HG02870 (cell line): Measurements from ENCODE around the gene SDK1.

ENCODE experiments used
- ATAC-seq: cut with Tn5 transposase; IDR thresholded peaks from one replicate; pipeline ENCODE4 v1.9.1; 2021; ENCODE audit warnings: mild to moderate bottlenecking, moderate library complexity; ENCODE audit not compliant: unreplicated experiment

SDK1 gene

DNA sequence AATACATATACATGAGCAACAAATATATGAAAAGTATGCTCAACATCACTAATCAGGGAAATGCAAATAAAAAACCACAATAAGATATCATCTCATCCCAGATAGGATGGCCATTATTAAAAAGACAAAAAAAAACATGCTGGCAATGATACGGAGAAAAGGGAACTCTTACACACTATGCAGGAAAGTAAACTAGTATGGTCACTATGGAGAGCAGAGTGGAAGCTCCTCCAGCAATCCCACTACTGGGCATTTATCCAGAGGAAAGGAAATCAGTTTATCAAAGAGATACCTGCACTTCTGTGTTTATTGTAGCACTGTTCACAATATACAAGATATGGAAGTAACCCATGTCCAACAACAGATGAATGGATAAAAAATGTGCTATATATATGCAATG, 217.5 kb downstream of the SDK1 start:
- no peak for ATAC-seq

DNA sequence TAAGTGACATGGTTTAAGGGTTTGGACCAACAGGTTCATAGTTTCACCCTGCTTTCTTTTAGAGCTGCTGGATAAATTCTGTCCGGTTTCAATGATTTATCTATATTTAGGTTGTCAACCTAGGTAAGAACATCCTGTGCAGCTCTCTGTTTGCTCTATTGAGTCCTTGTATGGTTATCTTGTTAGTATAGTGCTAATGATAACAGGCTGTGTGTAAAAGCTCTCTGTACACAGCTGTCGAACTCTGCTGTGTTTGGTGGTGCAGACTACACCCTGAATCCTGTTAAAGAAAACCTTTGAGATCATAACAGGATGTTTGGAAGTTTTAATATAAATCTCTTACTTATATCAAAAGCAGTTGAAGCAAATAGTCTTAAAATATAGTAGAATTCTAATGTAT, 219.2 kb downstream of the SDK1 start:
- ATAC-seq: no peak

DNA sequence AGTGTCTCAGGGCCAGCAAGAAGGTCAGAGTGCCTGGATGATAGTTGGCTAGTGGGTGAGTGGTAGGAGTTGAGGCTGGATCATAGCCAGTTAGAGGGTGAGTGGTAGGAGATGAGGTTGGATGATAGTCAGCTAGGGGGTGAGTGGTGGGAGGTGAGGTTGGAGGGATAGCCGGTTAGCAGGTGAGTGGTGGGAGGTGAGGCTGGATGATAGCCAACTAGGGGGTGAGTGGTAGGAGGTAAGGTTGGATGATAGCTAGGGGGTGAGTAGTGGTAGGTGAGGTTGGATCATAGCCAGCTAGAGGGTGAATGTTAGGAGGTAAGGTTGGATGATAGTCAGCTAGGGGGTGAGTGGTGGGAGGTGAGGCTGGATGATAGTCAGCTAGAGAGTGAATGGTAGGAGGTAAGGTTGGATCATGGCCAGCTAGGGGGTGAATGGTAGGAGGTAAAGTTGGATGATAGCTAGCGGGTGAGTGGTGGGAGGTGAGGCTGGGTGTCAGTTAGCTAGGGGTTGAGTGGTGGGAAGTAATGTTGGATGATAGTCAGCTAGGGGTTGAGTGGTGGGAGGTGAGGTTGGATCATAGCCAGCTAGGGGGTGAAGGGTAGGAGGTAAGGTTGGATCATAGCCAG, 226.6 kb downstream of the SDK1 start:
- no peak for ATAC-seq

DNA sequence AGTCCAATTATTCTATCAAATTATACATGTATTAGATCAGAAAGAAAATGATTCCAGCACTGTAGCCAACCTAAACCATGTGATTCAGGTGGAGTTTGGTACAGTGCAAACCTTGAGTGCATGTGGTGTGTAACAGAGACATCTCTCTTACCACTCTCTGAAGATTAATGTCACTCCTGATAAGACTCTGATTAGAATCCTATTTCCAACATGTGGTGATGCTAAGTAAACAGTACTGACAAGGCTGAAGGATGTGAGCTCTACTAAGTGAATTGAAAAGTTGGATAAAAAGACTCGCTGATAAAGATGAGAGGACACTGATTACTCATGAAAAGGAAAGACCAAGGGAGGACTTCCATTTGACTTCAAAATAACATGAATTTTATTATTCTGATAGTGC, 232.0 kb downstream of the SDK1 start:
- ATAC-seq: no peak

DNA sequence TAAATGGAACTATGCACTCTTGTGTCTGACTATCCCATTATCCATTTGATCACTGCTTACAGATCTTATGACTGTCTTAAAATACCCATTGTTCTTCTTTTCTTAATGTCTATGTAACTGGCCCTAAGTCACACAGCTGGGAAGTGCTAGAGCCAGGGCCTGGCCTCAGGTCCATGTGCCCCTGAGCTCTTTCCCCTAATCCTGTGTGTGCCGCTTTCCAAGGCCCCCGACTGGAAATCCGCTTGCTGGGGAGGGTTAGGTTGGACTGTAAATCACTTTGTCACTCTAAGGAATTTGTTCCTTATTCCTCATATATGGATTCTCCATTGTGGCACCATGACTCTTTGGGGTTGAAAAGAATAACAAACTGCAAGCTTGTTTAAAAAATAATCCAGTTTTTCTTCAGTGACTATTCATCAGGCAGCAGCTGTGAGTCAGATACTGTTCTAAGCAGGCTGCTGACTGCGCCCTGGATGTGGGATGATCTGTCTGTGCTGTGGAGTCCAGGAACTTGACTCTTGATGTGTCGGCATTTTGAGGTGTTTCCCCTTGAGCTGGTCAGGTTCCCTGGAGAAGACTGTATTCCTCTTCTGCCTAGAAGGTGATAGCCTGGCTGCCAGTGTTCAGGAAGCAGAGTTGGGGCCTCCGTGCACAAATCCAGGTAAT, 236.3 kb downstream of the SDK1 start:
- no peak for ATAC-seq

DNA sequence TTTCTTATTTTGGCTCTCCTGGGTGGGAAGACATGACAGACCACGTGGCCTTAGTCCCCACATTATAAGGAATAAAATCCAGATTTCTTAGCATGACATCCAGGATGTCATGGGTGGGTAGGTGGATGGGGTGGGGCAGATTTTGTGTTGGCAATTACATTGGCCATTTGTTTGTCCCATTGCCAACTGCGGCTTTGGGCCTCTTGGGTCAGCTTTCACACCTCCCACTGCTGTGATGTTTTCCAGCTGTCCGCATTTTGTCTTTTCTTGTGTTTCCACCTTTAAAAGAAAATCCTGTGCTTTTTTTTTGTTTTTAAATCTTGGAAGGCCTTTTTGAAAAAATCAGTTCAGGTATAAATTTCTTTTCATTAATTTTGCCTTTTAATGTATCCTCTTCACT, 237.0 kb downstream of the SDK1 start:
- ATAC-seq: no peak

DNA sequence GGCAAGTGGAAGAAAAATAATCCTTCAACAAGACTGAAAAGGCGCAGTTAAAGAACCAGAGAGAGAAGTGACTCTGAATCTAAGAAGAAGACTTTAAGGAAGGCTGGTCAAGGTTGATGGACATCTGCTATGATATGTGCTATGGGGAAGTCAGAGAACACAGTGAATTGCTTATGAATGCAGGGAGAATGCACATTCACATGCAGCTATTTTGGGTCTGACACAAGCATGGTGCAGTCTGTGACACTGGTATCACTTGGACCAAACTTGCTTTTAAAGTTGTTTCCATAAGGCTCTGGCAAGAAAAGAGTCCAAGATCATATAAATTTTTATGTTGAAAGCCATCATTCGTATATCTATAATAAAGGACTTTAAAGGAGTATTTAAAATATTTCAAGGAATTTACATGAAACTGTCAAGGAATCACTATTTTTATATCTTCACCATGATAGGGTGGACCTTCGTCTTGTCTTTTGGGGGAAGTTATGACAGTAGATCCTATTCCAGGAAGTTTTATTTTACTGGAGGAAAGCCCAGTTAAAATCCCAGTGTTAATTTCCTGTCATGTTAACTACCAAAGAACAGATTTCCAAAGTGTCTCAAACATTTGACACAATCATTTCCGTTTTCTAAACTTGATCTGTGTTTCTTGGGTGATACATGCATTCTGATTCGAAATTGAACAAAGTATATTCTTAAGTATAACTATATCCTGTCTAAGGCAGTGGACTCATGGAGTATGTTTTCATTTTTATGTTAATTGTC, 239.6 kb downstream of the SDK1 start:
- no peak for ATAC-seq

DNA sequence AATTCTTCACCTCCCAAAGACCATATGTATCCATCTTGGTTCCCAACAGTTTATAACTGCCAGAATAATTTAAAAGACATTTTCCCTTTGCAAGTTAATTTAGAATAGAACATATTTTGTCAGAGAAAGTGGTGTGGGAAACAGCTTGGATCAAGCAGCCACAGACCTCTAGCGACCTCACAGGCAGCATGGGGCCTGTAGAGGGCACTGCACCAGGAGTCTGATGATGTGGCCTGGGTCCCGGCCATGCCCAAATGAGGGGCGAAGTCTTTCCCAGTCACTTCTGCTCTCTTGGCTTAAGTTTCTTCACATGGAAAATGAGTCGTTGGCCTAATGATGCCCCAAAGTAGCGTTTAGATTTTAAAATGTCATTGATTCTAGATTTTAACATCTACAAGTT, 243.2 kb downstream of the SDK1 start:
- ATAC-seq: no peak

DNA sequence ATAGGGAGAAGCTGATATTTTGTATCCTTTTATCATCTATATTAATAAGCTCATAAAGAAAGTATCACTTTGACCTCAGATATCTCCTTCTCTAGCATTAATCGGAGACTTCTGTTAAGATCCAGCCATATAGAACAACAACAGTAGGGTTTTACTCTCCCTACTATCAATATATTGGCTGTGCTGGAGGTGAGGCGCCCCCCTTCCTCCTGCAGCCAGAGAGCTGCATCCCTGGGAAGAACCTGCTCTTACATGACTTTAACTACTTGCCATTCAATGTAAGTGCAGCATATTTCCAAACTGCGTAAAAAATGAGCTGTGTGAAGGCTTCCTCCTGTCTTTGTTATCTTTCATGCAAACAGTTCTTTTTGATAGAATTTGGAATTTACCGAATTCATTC, 247.8 kb downstream of the SDK1 start:
- ATAC-seq: no peak

DNA sequence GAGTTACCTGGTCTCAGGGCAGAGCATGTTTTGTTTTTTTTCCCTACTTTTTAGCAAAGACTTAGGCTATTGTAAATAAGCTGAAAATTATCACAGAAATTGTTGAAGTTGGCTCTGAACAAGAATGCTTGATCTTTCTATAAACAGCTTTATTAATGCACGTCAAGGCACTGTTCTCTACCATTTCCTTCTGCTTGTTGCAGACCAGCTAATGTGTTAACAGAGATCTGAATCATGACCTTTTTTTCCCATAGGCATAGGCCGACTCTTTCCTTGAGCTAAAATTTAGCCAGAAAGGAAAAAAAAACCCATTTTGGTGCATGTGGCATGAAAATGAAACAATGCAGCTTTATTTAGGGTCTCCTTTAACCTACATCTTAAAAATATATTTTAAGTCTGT, 248.5 kb downstream of the SDK1 start:
- ATAC-seq: no peak

DNA sequence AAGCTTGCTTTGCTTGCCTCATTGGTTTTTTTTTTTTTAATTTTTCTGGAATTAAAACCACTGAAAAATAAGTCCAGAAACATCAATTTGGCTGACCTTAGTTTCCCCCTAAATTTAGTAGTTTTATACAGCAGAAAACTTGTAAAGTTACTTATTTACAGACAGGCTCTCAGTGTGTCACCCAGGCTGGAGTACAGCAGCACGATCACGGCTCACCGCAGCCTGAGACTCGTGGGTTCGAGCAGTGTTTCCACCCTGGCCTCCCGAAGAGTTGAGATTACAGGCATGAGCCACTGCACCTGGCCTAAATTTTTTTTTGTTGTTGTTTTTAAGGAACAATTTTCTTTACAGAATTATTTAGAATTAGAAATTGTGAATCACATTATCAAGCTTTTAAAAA, 250.5 kb downstream of the SDK1 start:
- ATAC-seq: no peak

DNA sequence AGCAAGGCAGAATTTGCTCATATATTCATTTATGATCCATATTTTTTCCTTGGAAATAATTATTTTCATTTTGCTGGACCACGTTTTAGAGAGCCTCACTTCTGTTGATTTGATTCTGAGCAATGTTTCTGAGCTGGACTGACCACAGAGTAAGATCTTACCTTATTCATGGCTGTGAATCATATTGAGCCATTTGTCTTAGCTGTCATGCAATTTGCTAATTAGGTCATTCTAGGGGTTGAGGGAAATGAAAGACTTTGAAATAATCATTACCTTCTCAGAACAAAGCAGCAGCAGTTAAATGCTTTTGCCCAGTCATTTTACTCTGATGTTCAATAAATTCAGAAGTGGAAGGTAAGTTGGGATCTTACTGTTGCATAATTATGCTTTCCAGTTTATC, 251.4 kb downstream of the SDK1 start:
- ATAC-seq: no peak

DNA sequence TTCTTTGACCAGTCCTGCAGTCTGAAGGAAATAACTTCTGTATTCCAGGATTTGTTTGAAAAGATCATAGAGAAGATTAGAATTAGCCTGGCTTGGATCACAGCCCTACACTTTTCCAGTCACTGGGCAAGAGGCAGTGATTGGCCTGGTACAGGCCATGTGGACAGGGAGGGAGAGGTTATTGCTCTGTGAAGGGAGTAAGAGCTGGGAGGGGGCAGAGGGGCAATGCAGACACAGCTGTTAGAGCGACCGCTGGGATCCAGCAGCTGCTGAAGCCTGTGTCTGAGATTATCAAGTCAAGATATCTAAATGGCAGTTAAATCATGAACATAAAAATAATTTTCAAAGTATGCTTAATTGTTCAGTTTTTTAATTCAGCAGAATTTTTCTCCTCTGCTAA, 257.3 kb downstream of the SDK1 start:
- no peak for ATAC-seq

DNA sequence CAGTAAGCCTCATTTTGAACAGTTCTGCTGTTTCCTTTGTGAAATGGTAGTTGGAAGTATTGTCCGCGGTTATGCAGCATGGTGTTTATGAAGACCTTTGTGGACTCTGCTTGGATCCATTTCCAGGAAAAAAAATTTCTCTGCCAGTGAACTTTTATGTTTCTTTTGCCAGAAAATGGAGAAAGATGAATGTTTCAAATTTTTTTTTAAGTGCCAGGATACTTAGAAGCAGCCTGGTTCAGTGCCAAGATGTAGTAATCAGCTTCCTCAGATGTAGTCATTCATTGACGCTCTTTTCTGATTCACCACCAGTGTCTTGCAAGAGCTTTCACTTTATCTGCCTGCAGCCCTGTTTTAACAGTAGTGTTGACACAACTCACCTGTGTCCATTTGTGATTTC, 258.2 kb downstream of the SDK1 start:
- no peak for ATAC-seq

DNA sequence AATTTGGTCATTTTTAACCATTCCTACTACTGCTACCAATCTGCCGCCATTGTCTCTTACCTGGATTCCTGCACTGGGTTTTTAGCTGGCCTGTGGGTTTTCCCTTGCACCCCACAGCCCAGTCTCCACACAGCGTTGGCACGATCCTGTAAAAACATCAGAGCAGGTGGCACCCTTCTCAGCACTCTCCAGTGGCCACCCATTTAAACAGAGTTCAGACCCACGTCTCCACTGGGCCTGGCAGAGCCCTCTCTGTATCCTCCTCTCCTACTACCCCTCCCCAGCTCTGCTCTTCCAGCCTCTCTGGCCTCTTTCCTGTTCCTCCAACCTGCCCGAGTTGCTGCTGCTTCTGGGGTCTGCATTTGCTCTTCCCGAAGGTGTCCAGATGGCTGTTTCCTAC, 259.4 kb downstream of the SDK1 start:
- ATAC-seq: no peak

DNA sequence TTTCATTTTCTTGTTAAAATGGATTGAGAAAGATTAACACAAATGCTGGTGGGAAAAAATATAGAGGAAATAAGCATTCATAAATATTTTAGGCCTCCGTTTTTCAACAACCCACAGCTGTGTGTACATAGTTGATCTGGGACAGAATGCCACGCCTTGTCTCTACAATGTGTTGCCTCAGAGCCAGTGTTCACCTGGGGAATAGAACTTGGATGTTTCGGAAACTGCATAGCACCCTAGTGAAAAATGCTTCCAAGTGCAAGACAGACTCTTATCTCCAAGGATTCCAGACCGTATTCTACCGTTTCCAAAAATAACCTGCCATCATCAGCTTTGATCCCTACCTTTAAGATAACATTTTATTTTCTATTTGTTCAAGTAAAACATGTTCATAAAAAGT, 260.9 kb downstream of the SDK1 start:
- no peak for ATAC-seq

DNA sequence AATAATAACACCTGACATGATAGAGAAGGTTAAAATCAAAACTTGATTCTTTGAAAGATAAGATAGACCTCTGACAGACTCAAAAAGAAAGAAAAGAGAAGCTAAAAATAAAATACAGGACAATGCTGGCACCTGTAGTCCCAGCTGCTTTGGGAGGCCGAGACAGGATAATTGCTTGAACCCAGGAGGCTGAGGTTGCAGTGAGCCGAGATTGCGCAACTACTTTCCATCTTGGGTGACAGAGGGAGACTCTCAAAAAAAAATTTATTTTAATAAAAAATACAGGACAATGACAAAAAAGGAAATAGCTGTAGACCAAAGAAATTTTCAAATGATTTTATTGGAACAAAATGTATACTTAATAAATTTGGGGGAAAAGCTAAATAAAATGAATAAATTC, 263.2 kb downstream of the SDK1 start:
- ATAC-seq: no peak

DNA sequence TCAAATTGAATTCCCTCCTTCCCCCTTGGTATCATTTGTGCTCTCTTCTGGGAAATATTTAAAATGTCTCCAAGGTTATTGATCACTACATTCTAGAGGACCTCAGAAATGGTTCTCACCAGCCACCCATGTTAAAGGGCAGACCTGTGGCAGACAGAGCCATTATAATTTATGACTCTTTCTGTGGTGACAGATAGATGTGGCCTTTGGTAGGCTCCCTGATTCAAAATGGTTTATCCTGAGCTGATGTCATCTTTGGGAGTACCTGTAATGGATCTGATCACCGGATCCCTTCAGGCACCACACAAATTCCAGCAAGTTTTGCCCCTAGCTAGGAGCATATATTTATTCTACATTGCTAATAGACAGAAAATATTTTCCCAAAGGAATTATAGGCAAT, 267.5 kb downstream of the SDK1 start:
- ATAC-seq: no peak

DNA sequence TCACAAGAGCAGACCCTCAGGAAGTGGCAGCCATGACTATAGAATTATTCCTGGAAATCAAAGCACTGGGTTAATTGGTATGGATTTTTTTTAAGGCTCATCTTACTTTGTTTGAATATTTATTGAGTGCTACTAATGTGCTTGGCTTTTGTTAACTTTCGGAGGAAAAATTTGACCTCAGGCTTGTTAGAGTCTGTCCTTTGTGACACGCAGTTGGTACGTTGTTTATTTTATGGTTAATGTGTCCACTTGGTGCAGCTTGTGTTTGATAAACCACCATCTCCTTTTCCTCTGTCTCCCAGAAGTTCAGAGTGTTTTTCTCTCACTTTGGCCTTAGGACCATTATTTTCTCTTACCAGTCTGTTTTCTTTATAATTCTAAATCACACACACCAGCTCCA, 268.6 kb downstream of the SDK1 start:
- ATAC-seq: no peak

DNA sequence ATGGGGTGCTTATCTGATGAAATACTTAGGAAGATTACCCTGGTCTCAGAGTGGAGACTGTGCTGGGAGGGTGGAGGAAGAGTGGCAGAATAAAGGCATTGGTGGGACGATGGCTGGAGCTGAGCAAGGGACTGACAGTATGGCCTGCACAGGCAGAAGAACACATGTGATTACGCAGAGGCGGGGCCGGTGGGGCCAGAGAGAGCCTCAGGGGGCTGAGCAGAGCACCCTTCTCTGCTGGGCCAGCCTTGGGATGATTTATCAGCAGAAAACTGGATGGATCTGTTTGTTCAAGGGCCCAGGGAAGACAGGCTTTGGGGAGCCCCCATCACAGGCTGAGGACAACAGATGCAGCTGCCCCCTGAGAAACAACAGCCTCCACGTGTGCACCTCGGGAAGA, 272.1 kb downstream of the SDK1 start:
- no peak for ATAC-seq

DNA sequence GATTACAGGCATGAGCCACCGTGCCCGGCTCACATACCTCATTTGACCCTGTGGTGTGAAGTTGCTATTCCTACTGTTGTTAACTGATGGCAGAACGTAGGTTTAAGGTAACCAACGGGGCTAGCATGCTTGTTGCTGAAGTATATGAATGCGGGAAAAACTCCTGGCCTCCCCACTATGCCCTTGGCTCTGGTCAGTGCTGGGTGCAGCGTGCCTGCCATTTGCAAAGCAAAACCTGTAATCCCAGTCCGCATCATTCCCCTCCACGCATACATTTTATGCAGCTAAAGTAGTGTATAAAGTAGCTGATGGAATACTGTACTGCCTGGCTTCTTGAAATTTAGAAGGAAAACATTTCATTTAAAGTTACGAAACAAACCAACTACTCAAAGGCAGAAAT, 273.3 kb downstream of the SDK1 start:
- no peak for ATAC-seq

DNA sequence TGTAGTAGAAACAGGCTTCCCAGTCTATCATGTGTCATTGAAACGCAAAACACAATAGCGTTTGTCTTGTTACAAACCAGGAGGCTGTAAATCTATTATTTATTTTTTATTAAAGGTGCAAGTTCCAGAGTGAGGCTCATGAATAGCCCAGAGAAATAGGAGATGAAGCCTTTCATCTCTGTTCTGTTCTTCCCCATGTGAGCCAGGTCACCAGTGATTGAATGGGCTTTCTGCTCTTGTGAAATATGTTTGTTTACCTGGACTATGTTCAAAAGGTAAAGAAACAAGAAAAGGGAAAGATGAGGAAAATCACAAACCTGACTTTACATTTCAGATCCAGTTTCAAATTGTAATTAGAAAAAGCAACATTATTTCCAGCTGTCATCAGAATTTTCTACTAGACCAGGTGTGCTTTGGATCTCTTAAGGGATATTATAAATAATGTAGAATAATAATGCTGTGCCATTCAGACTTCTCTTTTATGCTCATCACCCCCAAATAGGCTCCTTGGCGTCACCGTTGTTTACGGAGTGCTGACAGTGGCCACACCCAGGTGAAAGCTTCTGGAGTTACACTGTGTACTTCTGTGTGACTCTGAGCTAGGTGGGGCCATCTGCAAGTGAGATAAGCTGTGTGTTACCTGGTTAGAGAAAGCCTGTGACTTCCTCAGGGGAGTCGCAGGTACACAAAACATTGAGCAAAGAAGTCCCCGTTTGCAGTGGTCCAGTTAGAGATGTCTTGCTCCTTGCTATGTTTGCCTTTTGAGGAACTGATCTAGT, 274.9 kb downstream of the SDK1 start:
- ATAC-seq: no peak
